GM21390 (cell line): Measurements from ENCODE around the gene MOV10L1.
"Not testable (repeated sequence)": the region's sequence is repeated elsewhere in the genome, so short reads cannot be mapped to it uniquely, and the experiment has no call there.

Source experiments
- ATAC-seq: cut with Tn5 transposase; IDR thresholded peaks from one replicate; pipeline ENCODE4 v1.9.1; 2021; ENCODE audit not compliant: unreplicated experiment

MOV10L1 gene

DNA sequence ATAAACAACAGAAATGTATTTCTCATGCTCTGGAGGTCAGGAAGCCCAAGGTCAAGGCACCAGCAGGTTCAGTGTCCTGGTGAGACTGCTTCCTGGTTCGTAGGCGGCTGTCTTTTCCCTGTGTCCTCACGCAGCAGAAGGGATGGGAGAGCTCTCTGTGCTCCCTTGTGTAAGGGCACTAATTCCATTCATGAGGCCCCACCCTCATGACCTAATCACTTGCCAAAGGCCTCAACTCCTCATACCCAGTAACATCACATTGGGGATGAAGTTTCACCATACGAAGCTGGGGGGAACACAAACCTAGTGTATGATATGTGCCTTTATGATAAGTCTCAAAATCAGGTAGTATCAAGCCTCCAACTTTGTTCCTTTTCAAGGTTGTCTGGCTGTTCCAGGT is 42.1 kb downstream of the MOV10L1 start:
- ATAC-seq, result no peak

DNA sequence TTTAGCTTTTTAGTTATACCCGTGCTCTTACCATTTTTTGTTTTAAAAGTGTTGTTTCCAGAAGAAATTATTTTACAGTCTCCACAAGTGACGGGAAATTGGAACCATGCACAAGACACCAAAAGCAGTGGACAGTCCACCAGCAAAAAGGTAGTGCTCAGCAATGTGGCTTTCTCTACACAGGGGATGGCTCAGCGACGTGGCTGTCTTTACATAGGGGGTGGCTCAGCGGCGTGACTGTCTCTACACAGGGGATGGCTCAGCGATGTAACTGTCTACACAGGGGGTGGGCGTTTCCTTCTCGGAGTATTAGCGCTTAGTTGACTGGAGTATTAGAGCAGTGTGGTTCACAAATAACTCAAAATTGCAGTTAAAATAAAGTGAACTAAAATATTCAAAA is 44.7 kb downstream of the MOV10L1 start:
- ATAC-seq, result no peak

DNA sequence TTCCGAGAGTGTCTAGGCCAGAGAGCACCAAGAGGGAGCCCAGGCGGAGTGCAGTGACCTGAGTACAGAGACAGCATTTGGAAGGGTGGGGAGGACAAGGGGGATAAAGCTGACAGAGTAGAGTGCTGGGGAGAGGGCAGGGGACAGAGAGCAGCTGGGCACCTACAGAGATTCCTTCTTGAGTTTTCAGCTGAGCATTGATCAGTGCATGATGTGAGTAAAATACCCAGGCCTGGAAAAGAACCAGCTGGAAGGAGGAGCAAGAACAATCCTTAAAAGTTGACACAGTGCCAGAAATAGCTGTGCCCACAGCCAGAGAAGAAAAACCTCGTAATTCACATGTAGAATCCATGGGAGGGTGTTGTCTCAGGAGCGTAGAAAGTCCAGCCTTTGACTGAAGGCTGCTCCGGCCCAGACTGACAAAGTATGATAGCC is 46.8 kb downstream of the MOV10L1 start:
- no peak for ATAC-seq

DNA sequence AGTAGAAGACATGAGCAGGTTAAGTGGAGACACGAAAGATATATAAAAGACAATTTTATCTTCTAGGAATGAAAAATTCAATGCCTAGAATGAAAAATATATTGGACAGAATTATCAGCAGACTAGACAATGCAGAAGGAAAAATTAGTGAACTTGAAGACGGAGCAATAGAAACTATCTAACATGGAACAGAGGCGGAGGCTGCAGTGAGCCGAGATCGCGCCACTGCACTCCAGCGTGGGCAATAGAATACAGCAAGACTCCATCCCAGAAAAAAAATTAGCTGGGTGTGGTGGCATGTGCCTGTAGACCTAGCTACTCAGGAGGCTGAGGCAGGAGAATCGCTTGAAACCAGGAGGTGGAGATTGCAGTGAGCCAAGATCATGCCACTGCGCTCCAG is 47.5 kb downstream of the MOV10L1 start:
- not testable (repeated sequence) for ATAC-seq

DNA sequence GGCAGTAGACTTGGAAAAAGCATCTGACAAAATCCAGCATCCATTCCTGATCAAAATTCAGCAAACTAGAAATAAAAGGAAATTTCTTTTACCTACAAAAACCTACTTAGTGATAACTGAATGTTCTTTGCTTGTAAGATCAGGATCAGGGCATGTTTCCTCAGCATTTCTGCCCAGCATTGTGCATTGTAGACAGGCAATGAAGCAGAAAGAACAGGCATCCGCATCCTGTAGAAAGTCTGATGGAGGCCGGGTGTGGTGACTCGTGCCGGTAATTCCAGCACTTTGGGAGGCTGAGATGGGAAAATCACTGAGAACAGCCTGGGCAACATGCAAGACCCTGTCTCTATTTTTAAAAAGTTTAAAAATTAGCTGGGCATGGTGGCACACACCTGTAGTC is 48.2 kb downstream of the MOV10L1 start:
- ATAC-seq, result no peak

DNA sequence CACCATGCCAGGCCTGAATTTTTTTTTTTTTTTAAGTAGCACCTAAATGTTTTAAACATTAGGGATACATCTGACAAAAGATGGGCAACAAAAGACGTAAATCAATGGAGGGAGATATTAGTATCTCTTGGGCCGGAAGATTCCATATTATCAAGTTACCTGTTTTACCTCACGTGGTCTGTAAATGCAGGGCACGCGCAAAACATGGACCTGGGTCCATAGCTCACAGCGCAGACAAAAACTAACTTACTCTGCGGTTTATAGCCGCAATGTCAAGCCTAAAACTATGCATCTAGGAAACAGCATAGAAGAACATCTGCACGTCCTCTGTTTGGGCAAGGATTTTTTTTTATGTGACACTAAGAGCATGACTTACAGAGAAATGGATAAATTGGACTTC is 49.2 kb downstream of the MOV10L1 start:
- ATAC-seq, result no peak

DNA sequence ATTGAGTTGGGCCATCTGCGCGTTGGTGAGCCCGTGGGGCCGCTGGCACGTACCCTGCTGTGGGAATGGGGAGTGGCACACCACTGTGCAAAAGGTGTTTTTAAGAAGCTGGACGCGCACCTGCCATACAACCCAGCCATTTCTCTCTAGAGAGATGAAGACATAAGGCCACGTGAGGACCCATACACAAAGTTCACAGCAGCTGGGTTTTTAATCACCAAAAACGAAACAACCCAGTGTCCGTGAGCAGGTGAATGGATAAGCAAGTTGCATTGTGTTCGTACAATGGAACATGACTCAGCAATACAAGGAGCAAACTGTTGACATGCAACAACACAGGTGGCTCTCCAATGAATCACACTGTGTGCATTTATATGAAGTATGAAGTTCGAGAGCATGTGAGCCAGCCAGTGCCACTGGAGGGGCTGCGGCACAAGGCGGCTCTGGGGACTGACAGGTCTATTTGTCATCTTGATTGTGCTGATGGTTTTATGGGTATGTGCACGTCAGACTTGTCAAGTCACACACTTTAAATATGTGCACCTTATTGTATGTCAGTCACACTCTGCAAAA is 50.1 kb downstream of the MOV10L1 start:
- no peak for ATAC-seq

DNA sequence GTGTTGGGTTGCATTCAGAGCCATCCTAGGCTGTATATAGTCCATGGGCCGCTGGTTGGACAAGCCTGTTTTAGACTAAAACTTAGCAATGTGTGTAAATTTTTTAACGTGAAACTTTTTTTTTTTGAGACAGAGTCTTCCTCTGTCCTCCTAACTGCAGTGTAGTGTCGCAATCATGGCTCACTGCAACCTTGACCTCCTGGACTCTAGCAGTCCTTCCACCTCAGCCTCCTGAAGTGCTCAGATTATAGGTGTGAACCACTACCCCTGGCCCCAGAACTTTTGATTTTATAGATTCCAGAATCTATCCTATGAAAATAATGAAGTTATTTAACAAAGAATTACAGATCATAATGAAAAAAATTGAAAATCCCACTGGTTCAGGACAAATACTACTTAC is 50.8 kb downstream of the MOV10L1 start:
- ATAC-seq, result no peak

DNA sequence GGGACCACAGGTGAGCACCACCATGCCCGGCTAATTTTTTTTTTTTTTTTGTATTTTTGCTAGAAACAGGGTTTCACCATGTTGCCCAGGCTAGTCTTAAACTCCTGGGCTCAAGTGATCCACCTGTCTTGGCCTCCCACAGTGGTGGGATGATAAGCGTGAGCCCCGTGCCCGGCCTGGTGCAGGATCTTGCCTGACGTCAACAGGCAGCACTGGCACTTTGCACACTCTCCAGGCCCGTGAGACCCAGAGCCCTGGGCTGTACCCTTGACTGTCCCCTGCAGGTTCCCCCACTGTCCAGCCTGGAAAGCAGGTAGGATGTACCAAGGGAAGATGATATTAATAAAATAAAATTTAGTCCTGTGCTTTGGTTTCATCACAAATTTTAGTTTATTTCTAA is 51.7 kb downstream of the MOV10L1 start:
- ATAC-seq, result no peak

DNA sequence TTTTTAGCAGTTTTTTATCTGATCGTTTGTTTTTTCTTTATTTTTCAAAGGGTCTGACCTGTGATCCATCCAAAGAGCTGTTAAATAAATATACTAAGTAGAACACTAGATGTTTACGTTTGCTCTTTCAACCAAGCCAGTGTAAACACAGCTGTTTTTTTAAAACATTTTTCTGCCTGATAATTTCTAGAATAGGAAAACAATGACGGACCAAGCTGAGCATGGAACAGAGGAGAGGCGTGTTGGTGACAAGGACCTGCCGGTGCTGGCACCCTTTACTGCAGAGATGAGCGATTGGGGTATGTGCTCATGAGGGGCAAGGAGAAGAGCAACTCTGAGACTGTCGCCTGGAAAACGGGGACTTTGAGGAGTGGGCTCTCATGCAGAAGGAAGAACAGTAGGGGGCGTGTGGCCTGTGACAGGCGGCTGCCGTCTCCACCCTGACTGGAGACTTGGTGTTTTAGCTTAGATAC is 52.1 kb downstream of the MOV10L1 start:
- no peak for ATAC-seq

DNA sequence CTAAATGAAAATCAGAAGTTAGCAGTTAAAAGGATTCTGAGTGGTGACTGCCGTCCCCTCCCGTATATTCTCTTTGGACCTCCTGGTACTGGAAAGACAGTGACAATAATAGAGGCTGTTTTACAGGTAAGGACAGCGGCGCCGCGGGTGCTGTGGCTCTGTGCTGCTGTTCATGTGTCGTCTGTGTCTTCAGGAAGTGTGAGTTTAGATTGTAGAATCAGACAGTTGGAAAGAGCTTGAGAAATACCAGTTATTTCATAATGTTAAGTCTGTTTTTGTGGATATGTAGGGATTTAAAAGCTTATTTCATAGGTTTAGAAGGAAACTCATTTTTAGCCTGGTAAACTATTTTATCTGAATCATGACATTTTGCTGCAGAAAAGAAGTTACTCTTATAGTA is 53.3 kb downstream of the MOV10L1 start:
- no peak for ATAC-seq

DNA sequence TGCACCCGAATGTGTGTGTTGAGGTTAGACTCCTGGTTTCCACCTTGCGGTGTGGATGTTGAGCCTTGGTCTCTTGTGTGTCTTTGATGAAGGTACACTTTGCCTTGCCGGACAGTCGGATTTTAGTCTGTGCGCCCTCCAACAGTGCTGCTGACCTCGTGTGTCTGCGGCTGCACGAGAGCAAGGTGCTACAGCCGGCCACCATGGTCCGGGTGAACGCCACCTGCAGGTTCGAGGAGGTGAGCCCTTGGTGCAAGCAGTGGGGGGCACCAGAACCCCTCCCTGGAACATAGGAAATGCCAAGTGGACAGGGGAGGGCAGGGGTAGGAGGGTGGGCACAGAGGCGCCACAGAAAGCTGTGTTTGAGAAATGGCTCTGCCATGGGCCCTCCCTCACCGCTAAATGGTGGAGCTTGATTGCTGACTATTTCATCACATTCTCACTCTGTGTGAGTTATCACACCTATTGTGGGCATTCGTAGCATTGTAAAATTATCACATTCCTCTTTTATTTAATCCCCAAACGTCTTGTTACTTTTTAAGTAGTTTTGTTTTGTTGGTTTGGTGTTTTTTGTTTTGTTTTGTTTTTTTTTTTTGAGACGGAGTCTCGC is 54.3 kb downstream of the MOV10L1 start:
- ATAC-seq, result no peak

DNA sequence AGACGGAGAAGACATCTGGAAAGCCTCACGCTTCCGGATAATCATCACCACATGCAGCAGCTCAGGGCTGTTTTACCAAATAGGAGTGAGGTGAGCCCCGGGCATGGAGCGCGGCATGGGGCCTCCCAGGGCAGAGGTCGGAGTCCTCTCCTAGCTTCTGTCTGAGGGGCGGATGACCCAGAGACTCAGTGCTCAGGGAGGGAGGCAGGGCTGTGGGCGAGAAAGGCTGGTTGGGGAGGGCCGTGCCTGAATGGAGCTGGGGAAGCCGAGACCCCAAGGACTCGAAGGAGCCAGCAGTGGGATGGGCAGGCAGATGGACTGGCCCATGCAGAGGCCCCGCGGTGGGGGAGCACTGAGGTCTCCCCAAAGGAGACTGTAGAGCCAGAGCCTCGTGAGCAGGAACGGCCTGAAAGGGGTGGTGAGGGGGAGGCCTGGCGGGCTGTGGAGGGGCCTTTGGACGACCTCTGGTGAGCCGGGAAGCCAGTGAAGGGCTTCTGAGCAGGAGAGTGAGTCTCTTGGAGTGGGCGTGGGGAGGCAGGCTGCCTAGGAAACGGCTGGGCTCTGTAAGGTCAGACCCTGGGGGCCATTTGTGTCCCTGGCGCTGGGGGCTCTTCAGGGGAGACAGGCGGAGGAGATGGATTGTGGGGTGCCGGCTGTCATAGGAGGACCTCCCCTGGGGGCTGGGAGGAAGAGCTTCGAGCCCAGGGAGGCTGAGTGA is 56.1 kb downstream of the MOV10L1 start:
- ATAC-seq, result no peak

DNA sequence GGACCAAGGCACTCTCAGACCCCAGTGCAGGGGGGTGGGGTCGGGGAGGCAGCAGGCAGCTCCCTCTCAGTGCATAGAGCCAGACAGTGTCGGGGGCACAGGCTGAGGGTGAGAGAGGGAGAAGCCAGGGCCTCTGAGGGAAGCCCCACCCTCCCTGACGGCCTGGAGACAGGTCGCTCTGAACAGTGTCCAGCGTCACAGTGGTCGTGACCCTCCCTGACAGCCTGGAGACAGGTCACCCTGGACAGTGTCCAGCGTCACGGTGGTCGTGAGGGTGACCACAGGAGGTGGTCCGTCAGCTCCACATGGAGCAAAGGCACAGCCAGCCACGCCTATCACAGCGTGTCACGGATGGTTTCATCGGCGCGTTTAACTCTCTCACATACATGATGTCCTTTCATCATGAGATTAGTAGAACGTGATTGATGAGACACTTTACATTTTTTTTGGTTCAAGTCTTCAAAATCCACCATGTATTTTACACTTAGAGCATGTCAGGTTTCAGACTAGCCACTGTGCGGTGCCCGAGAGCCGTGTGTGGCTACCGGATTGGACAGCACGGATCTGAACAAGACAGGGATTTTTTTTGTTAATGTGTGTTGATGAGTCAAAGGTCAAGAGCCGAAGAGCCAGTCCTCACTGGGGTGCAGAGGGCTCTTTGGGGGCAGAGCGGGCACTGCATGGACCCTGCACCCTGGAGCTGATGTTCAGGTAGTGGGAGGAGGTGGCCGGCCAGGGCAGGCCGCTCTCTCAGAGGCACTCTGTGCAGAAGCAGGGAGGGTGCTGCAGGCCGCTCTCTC is 56.8 kb downstream of the MOV10L1 start:
- ATAC-seq, result no peak

DNA sequence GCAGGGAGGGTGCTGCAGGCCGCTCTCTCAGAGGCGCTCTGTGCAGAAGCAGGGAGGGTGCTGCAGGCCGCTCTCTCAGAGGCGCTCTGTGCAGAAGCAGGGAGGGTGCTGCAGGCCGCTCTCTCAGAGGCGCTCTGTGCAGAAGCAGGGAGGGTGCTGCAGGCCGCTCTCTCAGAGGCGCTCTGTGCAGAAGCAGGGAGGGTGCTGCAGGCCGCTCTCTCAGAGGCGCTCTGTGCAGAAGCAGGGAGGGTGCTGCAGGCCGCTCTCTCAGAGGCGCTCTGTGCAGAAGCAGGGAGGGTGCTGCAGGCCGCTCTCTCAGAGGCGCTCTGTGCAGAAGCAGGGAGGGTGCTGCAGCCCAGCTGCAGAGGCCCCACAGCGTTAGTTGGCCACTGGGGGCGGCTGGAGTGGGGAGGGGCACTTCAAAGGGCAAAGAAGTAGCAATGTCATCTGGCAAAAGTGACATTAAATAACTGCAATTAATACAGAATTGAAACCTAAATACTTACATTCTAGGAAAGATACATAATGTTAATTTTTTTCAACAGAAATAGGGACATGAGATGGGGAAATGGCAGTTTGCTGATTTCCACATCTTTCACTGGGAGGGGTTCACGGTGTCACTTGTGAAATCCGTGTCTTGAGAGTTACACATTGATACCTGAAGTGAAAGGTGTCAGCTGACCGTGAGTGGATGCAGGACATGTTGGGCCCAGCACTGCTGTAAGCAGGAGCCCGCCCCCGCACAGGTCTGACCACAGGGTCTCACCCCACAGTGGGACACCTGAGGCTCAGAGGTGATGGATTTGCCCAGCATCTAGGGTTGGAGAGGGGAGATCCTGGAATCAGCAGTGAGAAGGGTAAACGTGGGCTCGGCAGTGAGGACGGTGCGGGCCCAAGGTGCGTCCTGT is 57.7 kb downstream of the MOV10L1 start:
- ATAC-seq, result not testable (repeated sequence)

DNA sequence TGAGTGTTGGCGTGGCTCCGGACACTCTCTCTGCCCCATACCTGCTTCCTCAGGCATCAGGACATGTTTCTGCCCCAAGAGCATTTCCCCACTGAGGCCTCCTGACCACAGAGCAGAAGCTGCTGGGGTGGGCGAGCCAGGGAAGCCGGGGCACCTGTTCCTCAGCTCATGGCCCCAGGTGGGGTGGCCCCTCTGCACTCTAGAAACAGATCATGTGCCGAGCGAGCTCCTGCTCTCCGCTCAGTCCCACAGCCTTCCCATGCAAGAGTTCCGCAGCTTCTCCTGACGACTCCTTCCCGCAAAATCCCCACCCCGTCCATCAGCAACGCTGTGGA is 58.3 kb downstream of the MOV10L1 start:
- no peak for ATAC-seq

DNA sequence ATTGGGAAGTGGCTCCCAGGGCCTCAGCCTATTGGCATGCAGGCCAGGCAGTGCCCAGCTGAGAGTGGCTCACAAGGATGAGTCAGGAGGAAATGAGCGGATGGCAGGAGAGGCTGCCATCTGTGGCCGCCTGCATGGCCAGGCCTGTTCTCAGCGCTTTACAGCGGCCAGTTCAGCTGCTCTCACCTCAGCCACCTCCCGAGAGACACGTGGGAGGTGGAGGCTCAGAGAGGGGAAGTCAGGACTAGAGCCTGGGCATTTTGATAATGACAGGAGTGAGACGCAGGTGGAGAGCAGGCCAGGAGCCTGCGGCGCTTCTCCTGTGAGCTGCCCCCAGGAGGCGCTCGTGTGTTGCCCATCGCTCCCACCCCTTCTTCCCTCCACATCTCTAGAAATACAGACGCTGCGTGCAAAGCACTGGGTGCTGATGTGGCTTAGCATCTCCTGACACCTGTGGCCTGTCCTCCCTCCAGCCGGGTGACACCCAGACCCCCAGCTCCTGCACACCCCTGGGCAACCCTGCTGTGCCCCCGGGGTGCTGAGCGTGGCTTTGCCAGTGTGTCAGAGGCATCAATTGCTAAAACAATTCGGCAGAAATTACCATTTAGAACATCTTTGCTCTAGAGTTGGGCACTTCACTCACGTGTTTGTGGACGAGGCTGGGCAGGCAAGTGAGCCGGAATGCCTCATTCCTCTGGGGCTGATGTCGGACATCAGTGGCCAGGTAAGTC is 59.4 kb downstream of the MOV10L1 start:
- no peak for ATAC-seq

DNA sequence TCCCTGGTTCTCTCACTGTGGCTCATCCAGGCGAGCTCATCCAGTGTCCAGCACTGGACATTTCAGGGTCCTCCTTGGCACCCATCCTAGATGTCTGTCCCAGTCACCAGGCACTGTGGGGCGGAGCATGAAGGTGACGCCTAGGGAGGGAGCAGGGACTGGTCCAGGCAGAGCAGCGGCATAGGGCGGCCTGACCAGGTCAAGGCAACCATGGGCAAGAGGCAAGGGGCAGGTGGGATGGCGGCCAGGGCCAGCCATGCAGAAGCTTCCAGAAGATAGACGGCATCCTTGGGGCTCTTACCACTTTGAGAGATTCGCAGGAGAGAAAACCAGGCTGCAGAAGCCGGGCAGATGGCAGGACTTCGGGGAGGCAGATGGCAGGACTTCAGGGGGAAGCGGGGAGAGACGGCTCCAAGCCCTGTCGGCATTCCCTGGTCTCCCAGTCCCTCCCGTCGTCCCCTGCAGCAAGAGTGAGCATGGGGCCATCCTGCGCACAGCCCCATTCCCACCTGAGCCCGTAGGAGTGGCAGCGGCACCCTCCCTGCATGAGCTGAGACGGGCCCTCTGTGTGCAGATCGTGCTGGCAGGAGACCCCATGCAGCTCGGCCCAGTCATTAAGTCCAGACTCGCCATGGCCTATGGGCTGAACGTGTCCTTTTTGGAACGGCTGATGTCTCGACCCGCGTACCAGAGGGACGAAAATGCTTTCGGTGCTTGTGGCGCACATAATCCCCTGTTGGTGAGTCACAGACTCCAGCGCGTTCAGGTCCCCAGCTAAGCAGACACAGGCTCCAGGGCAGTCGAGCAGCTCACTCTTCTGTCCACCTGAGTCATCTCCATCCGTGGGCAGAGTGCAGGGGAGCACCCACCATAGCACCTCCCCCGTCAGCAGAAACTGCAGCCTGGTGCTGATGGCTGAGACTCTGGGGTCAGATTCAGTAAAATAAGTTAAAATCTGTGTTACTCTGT is 60.6 kb downstream of the MOV10L1 start:
- no peak for ATAC-seq
